Type B pancreatic cell (in vitro differentiated cells): Measurements from ENCODE around the gene SURF4. TPM values are rescaled to one million over a fixed set of nuclear protein-coding genes. Genes with fewer than 3 reads are reported as not detected.
A peak's percentile ranks its signal among the peaks of the same experiment; 100 is the strongest.

ENCODE experiments used
- DNase-seq: peaks from one replicate; pipeline ENCODE4 v3.0.0; 2021; ENCODE audit warnings: mixed read lengths; ENCODE audit not compliant: unreplicated experiment; ENCODE audit errors: extremely low spot score
- H3K27ac Mint-ChIP-seq: 2 replicates; pipeline ENCODE4 v1.8.0; 2021; ENCODE audit warnings: mild to moderate bottlenecking, mixed read lengths
- H3K27me3 Mint-ChIP-seq: 2 replicates; pipeline ENCODE4 v1.8.0; 2021; ENCODE audit warnings: mixed read lengths
- H3K36me3 Mint-ChIP-seq: 2 replicates; pipeline ENCODE4 v1.8.0; 2021; ENCODE audit warnings: mixed read lengths
- H3K4me1 Mint-ChIP-seq: one replicate; pipeline ENCODE4 v1.8.0; 2021; ENCODE audit warnings: mixed read lengths; ENCODE audit not compliant: unreplicated experiment
- H3K4me3 Mint-ChIP-seq: 2 replicates; pipeline ENCODE4 v1.8.0; 2021; ENCODE audit warnings: mild to moderate bottlenecking, mixed read lengths
- H3K9me3 Mint-ChIP-seq: 2 replicates; pipeline ENCODE4 v1.8.0; 2021; ENCODE audit warnings: mixed read lengths
- total RNA-seq: library from RNA; stranded (reverse); gene quantifications from 2 replicates; pipeline ENCODE4 v1.2.1, GENCODE V29; 2021; ENCODE audit warnings: low replicate concordance
- TF ChIP-seq, protein P1 (sequence below): fragments of 200-600 bp; sonication (generic); conservative IDR thresholded peaks from 2 replicates; pipeline ENCODE4 v1.5.0; 2021; ENCODE audit warnings: antibody characterized with exemption, mild to moderate bottlenecking

Gene SURF4
- total RNA-seq, 1 donor from 2014 or later, result 173 TPM

DNA sequence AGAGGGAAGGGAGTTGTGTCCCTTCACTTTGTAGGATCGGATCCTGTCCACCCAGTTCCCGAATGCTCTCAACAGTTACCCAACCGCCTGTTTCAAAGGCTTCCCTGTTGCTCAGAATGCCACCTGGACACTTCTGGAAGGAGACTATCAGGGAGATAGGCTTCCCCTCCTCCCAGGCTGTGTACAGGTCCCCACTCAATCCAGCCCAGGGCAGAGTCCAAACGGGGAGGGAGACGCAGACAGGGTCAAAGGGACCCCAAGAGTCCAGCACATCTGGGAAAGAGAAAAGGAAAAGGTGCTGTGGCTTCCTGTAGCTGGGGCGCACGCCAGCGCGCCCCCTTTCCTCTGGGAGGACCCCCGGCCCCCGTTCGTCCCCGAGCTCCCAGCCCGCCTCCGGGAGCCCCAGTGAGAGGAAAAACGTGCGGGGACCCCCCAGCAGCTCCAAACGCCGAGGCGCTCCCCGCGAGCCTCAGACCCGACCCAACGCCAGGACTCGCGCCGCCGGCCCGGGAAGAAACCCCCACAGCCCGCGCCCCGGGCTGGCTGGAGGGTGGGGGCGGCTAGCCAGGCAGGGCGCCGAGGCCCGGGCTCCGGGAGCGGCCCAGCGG, 640 bp downstream of the SURF4 start:
- TF ChIP-seq, protein P1, sequence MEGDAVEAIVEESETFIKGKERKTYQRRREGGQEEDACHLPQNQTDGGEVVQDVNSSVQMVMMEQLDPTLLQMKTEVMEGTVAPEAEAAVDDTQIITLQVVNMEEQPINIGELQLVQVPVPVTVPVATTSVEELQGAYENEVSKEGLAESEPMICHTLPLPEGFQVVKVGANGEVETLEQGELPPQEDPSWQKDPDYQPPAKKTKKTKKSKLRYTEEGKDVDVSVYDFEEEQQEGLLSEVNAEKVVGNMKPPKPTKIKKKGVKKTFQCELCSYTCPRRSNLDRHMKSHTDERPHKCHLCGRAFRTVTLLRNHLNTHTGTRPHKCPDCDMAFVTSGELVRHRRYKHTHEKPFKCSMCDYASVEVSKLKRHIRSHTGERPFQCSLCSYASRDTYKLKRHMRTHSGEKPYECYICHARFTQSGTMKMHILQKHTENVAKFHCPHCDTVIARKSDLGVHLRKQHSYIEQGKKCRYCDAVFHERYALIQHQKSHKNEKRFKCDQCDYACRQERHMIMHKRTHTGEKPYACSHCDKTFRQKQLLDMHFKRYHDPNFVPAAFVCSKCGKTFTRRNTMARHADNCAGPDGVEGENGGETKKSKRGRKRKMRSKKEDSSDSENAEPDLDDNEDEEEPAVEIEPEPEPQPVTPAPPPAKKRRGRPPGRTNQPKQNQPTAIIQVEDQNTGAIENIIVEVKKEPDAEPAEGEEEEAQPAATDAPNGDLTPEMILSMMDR, result no peak
- Mint-ChIP-seq H3K36me3 (peaks cover 14% of the 10 kb centered on the region), H3K27ac (peak overlapping the region; percentile 99), H3K4me1 (peaks cover 31% of the 10 kb centered on the region), H3K27me3 (no peaks in the 10 kb centered on the region), H3K9me3 (no peaks in the 10 kb centered on the region), H3K4me3 (peak overlapping the region; percentile 99)
- no peak for DNase-seq

- peak overlapping the region; percentile 99 for H3K4me3 Mint-ChIP-seq
- DNase-seq, result no peak
- peaks cover 15% of the 10 kb centered on the region for H3K36me3 Mint-ChIP-seq
- no peaks in the 10 kb centered on the region for H3K27me3 Mint-ChIP-seq
- H3K27ac Mint-ChIP-seq, result peak overlapping the region; percentile 99
- TF ChIP-seq, protein P1, result no peak
- H3K9me3 Mint-ChIP-seq, result no peaks in the 10 kb centered on the region
- H3K4me1 Mint-ChIP-seq, result peaks cover 37% of the 10 kb centered on the region
Measured at GRCh38 chr9:133374612-133375115, 1.2 kb downstream of the SURF4 start.

GRCh38 chr9:133372144-133372543, 3.7 kb downstream of the SURF4 start:
- no peak for DNase-seq
- Mint-ChIP-seq H3K27ac (peak overlapping the region; percentile 33), H3K36me3 (peaks cover 15% of the 10 kb centered on the region), H3K9me3 (no peaks in the 10 kb centered on the region), H3K27me3 (no peaks in the 10 kb centered on the region), H3K4me1 (peaks cover 52% of the 10 kb centered on the region), H3K4me3 (peak overlapping the region; percentile 66)
- TF ChIP-seq, protein P1, result no peak

DNA sequence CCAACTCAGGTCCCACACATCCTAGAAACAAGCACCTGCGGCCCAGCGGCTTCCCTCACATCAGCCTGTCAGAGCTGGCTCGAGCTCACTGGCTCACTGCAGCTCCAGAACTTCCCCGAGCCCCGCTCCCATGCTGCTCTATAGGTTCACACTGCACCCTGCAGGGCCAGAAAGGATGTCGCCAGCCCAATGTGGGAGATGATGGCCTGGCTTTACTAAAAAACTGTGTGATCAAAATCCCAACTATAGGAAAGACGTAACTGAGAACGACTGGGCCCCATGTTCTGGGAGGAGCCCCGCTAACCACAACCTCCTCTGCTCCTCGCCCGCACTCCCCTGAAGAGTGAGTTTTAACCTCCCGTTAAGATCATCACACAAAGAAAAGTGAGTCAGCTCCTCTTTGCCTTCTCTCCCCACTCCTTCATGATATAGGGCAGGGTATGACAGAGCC, 4.6 kb downstream of the SURF4 start:
- H3K9me3 Mint-ChIP-seq, result no peaks in the 10 kb centered on the region
- H3K4me3 Mint-ChIP-seq, result peak overlapping the region; percentile 69
- peaks cover 15% of the 10 kb centered on the region for H3K36me3 Mint-ChIP-seq
- TF ChIP-seq, protein P1, result no peak
- no peak for DNase-seq
- H3K27me3 Mint-ChIP-seq, result no peaks in the 10 kb centered on the region
- peak overlapping the region; percentile 84 for H3K27ac Mint-ChIP-seq
- peaks cover 52% of the 10 kb centered on the region for H3K4me1 Mint-ChIP-seq

DNA sequence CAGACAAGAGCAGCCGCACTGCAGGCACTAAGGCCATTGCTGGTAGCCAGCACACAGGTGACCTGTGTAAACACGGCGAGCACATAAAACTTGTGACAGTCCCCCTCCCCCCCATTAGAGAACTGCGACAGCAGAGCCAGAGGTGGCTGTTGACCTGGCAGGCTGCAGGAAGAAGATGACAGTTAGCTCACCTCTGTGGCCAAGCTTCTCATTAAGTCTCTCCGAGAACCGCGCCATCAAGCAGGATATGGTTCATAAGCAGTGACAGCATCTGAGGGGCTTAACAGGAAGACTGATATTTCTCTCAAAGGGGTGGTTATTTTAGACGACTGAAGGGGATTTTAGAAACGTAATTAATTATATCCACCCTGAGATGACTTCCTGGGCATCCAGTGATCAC, 5.2 kb downstream of the SURF4 start:
- peaks cover 15% of the 10 kb centered on the region for H3K36me3 Mint-ChIP-seq
- no peaks in the 10 kb centered on the region for H3K9me3 Mint-ChIP-seq
- H3K4me1 Mint-ChIP-seq, result peaks cover 52% of the 10 kb centered on the region
- peak overlapping the region; percentile 73 for H3K4me3 Mint-ChIP-seq
- H3K27me3 Mint-ChIP-seq, result no peaks in the 10 kb centered on the region
- no peak for DNase-seq
- peak overlapping the region; percentile 84 for H3K27ac Mint-ChIP-seq
- TF ChIP-seq, protein P1, result no peak
